AG09309 (cell line): Measurements from ENCODE around the gene DPH2.
A peak's percentile ranks its signal among the peaks of the same experiment; 100 is the strongest.

Experiments
- DNase-seq: peaks from one replicate; pipeline ENCODE4 v3.0.0-alpha.2; 2010; ENCODE audit warnings: low read depth
- H3K4me3 ChIP-seq: 2 replicates; pipeline ENCODE4 v1.5.1; 2011; ENCODE audit warnings: mild to moderate bottlenecking, low read depth, low read length, moderate library complexity; ENCODE audit not compliant: control insufficient read depth
- TF ChIP-seq, protein P1 (sequence below): IDR thresholded peaks from 2 replicates; pipeline ENCODE4 v1.5.1; 2011; ENCODE audit warnings: mild to moderate bottlenecking, low read depth, low read length, inconsistent platforms; ENCODE audit not compliant: insufficient read depth, control insufficient read depth; ENCODE audit errors: missing control alignments

Gene DPH2

GRCh38 chr1:43996733-43997115 is 26.9 kb downstream of the DPH2 start:
- TF ChIP-seq, protein P1, sequence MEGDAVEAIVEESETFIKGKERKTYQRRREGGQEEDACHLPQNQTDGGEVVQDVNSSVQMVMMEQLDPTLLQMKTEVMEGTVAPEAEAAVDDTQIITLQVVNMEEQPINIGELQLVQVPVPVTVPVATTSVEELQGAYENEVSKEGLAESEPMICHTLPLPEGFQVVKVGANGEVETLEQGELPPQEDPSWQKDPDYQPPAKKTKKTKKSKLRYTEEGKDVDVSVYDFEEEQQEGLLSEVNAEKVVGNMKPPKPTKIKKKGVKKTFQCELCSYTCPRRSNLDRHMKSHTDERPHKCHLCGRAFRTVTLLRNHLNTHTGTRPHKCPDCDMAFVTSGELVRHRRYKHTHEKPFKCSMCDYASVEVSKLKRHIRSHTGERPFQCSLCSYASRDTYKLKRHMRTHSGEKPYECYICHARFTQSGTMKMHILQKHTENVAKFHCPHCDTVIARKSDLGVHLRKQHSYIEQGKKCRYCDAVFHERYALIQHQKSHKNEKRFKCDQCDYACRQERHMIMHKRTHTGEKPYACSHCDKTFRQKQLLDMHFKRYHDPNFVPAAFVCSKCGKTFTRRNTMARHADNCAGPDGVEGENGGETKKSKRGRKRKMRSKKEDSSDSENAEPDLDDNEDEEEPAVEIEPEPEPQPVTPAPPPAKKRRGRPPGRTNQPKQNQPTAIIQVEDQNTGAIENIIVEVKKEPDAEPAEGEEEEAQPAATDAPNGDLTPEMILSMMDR, result no peak
- no peak for DNase-seq
- H3K4me3 ChIP-seq, result no peak overlapping the region

DNA sequence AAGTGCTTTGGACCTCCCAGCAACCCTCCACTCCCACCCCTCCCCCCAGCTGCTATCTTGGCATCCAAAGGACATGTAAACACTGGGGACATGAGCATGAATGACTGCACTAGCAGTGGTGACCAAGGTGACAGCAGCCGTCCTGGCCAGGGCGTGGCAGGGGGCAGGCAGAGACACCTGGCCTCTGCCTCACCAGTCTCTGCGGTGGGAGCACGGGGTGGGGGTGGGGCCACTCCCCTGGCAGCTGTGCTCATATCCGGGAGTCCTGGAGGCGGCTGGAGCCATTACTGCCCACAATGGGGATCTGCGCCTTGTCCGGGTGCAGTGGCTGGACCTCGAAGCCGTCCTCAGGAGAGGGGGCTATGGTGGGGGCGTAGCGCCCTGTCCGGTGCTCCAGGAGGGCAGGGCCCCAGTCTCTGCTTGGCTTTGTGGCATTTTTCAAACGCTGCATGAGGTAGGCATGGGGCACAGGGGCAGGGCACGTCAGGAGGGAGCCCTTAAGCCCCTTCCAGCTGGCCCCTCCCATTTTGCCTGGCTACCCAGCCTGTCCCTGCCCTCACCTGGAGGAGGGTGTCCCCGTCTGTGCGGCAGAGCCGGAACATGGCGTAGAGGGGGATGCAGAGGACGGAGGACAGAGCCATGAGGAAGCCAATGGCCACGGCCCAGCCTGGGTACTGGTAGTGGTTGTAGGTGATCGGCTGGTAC is 27.6 kb downstream of the DPH2 start:
- TF ChIP-seq, protein P1, result no peak
- no peak overlapping the region for H3K4me3 ChIP-seq
- DNase-seq, result no peak

GRCh38 chr1:43998000-43998378 is 28.2 kb downstream of the DPH2 start:
- TF ChIP-seq, protein P1, result no peak
- DNase-seq, result no peak
- H3K4me3 ChIP-seq, result no peak overlapping the region

DNA sequence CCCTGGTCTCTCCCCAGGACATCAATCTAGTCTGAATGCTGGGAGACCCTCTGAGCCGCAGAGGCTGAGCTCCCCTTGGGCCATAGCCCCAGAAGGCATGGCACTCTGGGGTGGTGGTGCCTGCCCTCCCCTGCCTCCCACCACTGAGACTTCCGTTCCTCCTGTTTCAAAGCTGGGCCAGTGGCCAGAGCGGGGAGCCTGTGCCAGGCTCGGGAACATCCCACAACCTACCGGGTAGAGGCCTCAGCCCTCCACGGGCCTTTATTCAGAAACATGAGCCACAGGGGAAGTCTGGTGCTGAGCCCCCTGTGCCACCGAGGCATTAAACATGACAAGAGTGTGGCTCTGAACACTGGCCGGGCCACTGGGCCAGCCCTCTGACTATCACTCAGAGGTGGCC is 29.6 kb downstream of the DPH2 start:
- no peak overlapping the region for H3K4me3 ChIP-seq
- TF ChIP-seq, protein P1, result no peak
- DNase-seq, result no peak

DNA sequence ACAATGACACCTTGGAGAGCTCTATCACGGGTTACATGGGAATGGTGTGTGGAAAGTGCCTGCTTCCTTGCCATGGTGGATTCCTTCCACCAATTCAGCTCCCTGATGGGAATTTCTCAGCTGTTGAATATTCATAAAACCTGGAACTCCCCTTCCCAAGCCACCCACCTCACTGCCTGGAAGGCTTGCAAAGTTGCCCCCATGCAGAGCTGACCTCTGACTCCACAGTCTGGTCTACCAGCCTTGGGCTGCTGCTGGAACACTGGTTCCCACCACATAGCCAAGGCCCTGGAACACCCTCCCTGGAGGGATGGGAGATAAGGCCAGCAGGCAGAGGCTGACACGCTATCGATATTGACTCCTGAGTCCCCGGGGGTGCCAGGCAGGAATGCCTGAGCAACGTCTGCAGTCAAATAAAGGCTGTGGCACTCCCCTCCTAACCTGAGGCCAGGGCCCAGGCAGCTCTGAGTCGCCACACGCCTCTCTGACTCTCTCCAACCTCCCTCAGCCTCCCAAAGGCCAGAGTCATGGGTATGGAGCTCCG is 30.4 kb downstream of the DPH2 start:
- TF ChIP-seq, protein P1, result no peak
- DNase-seq, result no peak
- no peak overlapping the region for H3K4me3 ChIP-seq

GRCh38 chr1:44002165-44002564 is 32.4 kb downstream of the DPH2 start:
- no peak overlapping the region for H3K4me3 ChIP-seq
- no peak for DNase-seq
- TF ChIP-seq, protein P1, result no peak

DNA sequence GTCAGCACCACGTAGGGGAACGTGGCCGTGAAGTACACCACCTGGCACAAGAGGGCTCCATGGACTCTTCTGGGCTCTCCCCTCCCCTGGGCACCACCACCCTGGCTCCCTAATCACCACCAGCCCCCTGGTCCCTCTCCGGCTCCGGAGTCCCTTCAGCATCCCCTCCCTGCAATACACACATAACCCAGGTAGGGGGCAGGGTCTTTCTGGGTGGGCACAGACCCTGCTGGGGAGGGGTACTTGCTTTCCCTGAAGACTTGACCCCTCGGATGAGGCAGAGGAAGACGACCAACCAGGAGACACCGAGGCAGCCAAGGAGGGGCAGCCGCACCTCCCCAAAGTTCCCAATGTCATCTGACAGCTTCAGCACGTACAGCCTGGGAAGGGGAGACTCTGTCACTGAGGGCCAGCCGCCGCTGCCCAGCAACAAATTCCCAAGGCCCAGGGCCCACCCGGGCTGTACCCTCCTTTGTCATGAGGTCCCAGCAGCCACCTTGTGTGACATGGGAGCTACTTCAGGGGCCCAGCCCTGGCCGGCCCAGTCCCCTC is 32.9 kb downstream of the DPH2 start:
- DNase-seq, result no peak
- TF ChIP-seq, protein P1, result peak; percentile 17
- H3K4me3 ChIP-seq, result no peak overlapping the region
